ENCODE measurements around the gene TNFSF15. TPM values are rescaled to one million over a fixed set of nuclear protein-coding genes. Genes with fewer than 3 reads are reported as not detected.

TNFSF15 gene
- total RNA-seq (2014; rRNA removed; shearing (Covaris generic)) = 0.10 and 0.15 TPM in 2 replicates

- DNase-seq (ENCODE audit: low read depth) = no peak
Observed at GRCh38 chr9:114805670-114806525, at the start of gene TNFSF15. TSS of gene TNFSF15 (minus strand) at chr9:114806039. CDS start at chr9:114806012, 27 bp downstream.

GRCh38 chr9:114855488-114855887 lies 49.6 kb upstream of the TNFSF15 start:
- no peak for DNase-seq (ENCODE audit: low read depth)

- DNase-seq (ENCODE audit: low read depth) = no peak
Observed at GRCh38 chr9:114854736-114855355, 49.0 kb upstream of the TNFSF15 start.

- no peak for DNase-seq (ENCODE audit: low read depth)
Observed at GRCh38 chr9:114853071-114853855, 47.4 kb upstream of the TNFSF15 start.

- no peak for DNase-seq (ENCODE audit: low read depth)
Observed at GRCh38 chr9:114852050-114852594, 46.3 kb upstream of the TNFSF15 start.

- no peak for DNase-seq (ENCODE audit: low read depth)
Observed at GRCh38 chr9:114851306-114851705, 45.5 kb upstream of the TNFSF15 start.

- DNase-seq (ENCODE audit: low read depth) = peak; percentile 36
Observed at GRCh38 chr9:114850871-114851270, 45.0 kb upstream of the TNFSF15 start.

GRCh38 chr9:114849450-114849849 lies 43.6 kb upstream of the TNFSF15 start:
- peak; percentile 69 for DNase-seq (ENCODE audit: low read depth)

- no peak for DNase-seq (ENCODE audit: low read depth)
Observed at GRCh38 chr9:114847492-114848417, 41.9 kb upstream of the TNFSF15 start.

- DNase-seq (ENCODE audit: low read depth) = no peak
Observed at GRCh38 chr9:114845373-114845772, 39.5 kb upstream of the TNFSF15 start.

- no peak for DNase-seq (ENCODE audit: low read depth)
Observed at GRCh38 chr9:114844766-114845165, 38.9 kb upstream of the TNFSF15 start.

- peak; percentile 43 for DNase-seq (ENCODE audit: low read depth)
Observed at GRCh38 chr9:114837923-114838322, 32.1 kb upstream of the TNFSF15 start.

GRCh38 chr9:114836769-114837168 lies 30.9 kb upstream of the TNFSF15 start:
- DNase-seq (ENCODE audit: low read depth) = peak; percentile 34

- DNase-seq (ENCODE audit: low read depth) = no peak
Observed at GRCh38 chr9:114834386-114834785, 28.5 kb upstream of the TNFSF15 start.

GRCh38 chr9:114830546-114830945 lies 24.7 kb upstream of the TNFSF15 start:
- no peak for DNase-seq (ENCODE audit: low read depth)

GRCh38 chr9:114829574-114830440 lies 24.0 kb upstream of the TNFSF15 start:
- DNase-seq (ENCODE audit: low read depth) = no peak

- DNase-seq (ENCODE audit: low read depth) = no peak
Observed at GRCh38 chr9:114828303-114828650, 22.4 kb upstream of the TNFSF15 start.

- no peak for DNase-seq (ENCODE audit: low read depth)
Observed at GRCh38 chr9:114827641-114828302, 21.9 kb upstream of the TNFSF15 start.

GRCh38 chr9:114826431-114826830 lies 20.6 kb upstream of the TNFSF15 start:
- no peak for DNase-seq (ENCODE audit: low read depth)
